NCI-H2196 treated with DMSO at 0.1 percent for 48 hours (cell line): ENCODE measurements around the gene SLC7A1.

Source experiments
- DNase-seq: peaks from one replicate; lab custom pipeline; 2025; ENCODE audit not compliant: unreplicated experiment; lab: John Stamatoyannopoulos, UW

SLC7A1 gene

DNA sequence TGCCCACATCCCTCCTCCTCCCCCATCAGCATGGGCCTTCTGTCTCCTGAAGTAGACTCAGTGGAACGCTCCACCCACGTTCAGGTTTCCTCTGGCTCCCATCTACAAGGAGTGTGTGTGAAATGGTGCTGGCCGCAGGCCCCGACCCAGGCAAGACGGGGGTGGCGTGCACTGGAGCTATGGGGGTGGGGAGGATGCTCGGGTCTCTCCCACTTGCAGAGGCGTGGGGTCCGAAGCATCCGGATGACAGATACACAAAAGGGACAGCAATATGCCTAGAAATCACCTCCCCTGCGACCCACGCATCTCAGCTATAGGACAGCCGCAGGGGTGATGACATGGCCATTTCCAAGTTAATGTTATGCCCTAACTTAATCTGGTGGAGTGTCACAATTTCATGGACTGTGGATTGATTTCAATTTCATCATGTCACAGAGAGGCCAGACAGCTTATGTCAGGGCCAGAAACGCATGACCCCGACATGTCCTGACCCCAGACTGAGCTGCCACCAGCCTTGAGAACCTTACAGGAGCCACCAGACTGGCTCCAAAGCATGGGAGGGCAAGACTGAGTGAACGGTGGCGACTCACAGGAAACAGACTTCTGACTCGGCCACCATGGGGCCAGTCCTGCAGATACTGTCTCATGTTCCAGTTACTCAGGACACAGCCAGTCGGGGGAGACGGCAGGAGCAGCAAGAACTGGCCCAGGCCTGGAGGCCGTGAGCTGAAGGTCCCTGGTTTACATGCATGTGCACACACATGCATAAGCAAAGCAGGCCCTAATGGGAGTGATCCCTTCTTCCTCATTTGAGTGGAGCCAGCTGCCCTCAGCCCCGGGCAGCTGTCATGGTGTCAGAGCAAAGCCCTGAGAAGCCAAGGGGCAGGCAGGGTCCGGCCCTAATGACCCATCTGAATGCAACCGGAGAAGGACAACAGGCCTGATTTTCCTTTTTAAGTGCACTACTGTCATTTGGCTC, 82.2 kb downstream of the SLC7A1 start:
- no peak for DNase-seq

DNA sequence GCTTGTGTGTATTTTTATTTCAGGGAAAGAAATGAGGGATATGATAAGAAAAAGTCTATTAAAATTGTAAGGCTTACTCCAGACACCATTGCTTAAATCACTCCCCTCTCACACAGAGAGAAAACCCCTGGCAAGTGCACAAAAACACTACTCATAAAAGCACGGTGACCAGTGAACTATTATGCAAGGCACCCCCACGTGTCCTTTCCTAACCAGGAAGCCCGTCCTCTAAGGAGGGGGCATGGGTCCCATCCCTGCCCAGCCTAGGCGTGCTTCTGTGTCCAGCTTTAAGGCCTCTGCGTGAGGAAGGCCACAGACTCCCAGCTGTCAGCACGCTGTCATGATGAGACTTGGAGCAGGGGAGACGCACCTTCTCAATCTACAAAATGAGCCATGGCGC, 83.5 kb downstream of the SLC7A1 start:
- DNase-seq = no peak

DNA sequence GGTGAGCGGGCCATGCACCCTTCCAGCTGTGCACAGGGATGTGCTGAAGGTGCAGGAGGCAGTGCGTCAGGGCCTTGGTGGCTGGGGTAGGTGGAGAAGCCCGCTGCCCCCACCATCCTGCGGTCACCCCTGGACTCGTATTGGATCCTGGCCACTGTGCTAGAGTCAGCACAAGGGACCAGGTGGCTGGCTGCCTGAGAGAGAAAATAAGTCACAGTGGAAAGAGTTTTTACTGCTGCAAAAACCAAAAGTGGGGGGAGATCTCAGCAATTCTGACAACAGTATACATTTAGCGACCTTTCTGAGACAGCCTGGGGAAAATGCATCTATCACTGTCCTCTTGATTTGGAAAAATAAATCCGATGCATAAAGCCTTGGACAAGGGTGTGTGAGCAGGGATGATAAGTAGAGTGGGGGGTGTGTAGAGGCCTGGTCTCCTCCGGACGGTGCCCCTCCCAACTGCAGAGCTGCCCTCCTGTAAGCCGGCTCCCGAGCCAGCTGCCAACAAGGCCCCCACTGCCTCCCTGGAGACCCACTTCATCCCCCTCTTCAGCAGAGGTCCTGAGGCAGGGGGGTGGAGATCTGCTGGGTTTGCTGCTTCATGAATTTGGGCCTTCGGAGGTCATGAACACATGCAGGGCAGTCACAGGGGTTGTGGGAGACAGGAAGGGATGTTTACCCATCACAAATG, 84.2 kb downstream of the SLC7A1 start:
- no peak for DNase-seq

DNA sequence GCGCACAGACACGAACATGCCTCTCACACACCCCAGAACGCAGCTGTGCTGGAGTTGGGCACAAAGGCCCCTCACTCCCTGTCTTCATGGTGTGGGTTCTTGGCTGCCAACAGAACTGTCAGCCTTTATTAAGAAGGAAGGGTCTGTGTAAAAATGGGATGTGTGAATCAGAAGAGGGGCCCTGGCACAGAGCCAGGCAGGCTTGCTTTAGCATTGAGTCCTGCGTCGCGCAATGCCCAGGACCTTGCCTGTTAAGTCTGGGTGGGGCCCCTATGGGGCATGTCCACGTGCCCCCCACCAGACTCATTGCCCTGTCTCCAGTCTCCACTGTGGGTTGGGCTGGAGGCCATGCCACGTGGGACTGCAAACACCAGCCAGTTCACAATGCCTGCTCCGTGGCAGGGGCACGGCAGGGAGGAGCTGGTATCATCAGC, 84.8 kb downstream of the SLC7A1 start:
- DNase-seq = no peak

DNA sequence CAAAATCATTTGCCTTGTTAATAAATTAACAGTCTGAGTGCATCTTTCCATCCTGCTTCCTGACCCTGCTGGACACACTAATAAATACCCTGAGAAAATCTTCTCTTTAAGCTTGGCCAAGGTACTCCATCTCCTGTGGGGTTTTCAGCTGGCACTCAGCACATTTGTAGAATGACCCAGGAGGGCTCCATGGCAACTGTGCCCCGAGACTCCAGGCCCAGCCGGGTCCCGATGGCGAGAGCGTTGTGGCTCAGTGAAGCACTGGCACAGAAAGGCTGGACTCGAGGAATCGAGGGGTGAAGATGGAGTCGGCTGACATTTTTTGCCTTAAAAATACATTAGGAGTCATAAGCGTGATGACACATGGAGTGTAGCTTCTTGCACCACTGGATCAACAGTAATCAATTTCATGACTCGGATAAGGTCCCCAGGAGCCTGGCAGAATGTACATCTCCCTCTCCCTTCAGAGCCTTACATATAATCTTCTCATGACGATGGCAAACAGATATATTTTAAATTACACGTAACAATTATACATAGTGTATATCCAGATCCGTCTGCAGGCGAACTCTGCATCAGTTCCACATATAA, 85.4 kb downstream of the SLC7A1 start:
- no peak for DNase-seq

DNA sequence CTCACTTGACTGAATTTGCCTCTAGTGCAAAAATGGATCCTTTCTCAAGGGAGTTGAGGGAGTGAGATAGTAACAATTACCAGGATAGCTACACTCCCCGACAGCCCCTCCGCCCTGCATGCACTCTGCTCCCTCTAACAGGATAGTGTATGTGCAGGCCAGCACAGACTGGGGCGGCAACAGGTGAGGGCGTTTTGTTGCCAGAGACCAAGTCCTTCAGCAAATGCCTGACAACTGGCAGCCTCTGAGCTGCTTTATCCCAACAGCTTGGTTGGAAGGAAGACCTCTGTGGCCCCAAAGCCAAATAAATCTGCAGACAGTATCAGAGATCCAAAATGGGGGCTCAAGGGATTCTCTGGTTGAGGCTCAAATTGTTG, 86.6 kb downstream of the SLC7A1 start:
- DNase-seq = no peak

DNA sequence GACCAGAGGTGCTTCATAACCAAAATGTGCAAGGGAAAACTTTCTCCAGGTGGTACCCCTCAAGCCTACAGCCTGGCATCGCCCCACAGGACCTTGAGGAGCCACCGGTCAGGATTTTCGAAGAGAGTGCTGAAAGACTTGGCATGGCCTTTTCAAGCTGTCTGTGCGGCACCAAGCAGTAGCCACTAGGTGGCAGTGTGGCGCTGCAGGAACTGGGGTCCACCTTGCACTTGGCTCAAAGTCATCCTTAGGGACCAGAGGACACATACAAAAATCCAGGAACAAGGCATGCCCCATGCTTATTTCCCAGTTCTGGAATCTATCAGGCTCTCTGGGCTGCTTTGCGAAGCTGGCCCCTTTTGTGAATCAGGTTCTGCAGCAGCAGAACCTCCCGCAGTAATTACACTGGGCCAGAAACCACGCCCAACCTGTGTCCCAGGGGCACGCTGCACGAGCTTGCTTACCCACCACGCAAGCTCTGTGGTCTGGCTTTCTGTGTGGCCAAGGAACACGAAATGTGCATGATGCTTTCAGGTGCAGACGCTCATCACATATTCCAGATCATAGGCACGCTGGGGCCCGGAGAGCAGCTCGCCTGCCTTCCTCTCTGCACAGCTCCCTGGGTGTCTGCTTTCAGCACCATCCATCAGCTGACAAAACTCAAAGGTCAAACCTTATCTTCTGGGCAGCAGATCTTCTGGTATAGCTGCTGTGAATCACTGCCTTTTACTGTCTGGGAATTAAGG, 87.2 kb downstream of the SLC7A1 start:
- peak; percentile 25 for DNase-seq

DNA sequence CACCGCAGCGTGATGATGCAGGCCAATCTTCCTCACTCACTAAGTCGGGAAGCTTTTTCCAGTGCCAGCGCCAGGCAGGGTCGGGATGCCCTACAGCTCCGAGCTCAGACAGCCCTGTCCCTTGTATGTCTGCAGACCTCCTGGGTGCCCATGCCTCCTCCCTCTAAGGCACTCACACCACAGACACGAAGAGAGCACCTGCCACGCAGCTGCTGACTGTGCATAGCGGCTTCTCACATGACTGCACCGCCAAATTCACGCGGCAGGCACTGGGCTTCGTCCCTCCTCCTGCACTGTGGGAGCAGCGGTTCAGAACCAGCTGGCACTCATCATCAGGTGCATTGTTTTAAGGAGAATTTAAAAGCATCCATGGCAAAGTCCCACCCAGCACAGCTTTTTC, 88.1 kb downstream of the SLC7A1 start:
- peak; percentile 20 for DNase-seq

DNA sequence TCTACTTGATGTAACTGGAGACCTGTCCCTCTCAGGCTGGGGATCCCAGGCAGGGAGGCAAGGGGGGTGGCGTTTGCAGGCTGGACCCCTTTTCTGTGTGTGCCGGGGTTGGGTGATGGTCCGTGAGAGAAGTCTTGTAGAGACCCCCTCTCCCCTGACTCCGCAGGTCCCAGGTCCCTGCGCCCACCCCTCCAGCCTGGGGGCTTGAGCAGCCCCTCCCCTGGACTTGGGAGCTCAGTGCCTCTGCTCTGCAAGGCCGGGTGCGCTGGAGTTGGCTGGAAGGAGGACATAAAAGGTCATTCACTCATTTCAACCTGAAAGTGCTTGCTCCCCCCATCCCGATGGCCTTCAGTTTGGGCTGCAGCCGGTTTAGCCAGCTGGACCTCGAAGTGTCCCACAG, 89.5 kb downstream of the SLC7A1 start:
- DNase-seq = no peak

DNA sequence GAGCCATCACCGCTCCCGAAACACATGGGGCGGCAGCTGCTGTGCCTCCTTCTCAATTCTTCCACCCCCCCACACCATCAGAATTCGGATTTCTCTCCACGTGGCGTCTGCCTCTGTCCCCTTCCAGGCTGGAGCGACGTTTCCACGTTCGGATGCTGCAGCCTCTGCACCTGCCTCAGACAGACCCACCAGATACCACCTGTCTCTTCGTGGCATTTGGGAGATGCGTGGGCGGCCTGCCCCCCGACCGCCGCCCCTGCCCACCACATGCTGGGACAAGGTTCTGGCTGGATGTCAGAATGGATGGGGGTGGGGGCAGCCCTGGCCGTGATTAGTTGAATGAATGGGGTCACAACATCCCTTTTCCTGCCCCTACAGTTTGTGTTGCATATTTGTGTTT, 90.0 kb downstream of the SLC7A1 start:
- DNase-seq = no peak

DNA sequence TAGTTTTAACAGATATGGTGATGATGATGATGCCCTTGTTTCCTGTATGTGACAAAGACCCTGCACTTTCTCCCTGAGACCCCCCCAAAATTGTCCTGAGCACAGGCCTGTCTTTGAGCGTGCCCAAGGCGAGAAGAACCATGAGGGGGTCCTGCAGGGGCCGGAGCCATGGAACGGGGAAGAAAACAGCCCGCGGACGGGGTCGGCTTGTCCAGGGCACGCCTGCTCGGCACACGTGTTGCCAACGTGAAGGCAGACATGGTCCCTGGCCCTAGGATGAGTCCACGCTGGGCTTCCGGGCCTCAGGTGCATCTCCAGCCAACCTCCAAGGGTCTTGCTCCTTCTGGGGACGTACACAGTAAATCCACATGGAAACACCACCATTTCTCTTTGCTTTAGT, 90.8 kb downstream of the SLC7A1 start:
- DNase-seq = no peak

DNA sequence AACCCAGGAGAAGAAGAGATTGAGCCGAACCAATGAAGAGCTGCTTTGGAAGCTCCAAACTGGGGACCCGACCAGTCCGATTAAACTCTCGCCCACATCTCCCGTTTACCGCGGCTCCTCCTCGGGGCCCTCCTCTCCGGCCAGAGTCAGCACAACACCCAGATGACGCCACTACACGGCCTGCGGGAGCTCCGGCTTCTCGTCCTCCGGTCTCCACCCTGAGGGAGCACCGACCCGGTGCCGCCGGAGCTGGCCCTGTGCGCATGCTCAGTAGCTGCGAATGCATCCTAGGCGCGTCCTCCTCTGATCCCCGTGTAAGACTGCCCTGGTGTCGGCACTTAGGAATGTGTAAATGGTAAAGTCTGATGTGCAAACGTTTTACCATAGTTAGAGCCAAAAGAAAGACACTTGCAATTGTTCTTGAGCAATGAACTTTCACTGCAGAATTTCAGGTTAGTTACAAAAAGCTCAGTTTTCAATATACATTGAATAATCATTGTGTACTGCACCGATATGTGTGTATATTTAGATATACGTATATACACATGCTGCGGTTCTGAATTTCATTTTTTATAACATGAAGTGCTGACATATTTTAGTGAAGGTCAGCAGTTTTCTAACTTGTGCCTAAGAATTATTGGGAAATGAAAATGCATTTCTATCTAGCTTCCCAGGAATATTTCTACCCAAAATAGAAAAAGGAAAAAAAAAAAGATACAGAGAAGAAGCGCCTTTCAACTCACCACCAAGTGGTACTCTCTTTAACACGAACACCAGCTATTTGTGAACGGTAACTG, 92.2 kb downstream of the SLC7A1 start:
- DNase-seq = no peak

DNA sequence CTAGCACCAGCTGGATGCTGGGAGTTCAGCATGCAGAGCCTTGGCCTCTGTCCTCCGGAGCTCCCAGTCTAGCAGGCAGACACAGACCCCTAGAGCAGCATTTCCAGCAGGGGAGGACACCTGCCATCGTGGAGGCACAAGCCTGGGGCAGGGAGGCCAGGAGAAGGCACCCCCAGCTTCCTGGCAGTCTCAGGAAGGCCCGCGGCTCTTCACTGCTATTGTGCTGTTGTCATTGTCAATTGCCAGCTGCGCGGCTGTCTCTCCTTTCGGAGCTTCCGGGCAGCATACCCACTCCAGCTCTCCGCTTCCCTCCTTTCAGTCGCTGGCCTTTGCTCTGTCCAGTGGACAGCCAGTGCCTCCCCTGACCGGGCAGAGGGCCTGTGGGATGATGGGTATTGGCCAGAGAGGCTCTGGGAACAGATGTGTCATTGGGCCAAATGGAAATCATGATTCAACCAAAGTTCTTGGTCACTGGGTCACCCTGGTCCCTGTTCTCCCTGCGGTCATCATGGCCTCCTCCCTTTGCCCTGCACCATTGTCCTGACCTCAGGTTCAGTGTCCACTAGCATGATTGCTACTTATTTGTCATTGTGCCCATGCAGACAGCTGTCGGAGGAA, 93.0 kb downstream of the SLC7A1 start:
- no peak for DNase-seq

DNA sequence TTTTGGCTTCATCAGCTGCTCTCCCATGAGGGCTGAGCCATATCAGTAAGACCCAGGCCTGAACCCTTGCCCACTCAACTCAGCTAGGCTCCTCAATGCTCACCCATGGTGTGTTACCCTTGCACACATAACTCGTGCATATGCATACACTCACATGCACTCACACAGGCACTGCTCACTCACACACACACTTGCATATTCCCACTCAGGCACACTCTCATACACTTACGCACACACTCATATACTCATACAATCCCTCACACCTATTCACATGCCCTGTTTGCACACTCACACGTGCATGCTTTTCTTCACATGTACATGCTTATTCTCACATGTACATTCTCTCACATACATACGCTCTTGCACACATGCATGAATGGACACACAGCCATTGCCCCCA, 93.8 kb downstream of the SLC7A1 start:
- DNase-seq = no peak

DNA sequence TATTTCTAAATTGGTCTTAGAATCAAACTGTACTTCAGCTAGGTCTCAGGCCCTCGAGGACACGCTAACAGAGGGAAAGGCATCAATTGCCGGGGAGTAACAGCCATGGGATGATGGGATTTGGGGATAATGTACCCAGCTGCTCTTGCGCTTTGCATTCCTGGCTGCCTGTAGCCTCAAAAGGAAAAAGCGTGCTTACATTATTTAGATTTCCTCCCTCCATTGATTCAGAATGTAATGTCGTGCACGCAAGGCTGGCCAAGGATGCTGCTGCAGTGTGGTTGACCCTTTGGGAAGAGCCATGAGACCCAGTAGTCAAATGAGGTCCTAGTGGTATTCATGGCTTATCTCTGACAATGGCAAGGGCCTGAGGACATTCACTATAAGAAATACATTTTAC, 95.1 kb downstream of the SLC7A1 start:
- no peak for DNase-seq

DNA sequence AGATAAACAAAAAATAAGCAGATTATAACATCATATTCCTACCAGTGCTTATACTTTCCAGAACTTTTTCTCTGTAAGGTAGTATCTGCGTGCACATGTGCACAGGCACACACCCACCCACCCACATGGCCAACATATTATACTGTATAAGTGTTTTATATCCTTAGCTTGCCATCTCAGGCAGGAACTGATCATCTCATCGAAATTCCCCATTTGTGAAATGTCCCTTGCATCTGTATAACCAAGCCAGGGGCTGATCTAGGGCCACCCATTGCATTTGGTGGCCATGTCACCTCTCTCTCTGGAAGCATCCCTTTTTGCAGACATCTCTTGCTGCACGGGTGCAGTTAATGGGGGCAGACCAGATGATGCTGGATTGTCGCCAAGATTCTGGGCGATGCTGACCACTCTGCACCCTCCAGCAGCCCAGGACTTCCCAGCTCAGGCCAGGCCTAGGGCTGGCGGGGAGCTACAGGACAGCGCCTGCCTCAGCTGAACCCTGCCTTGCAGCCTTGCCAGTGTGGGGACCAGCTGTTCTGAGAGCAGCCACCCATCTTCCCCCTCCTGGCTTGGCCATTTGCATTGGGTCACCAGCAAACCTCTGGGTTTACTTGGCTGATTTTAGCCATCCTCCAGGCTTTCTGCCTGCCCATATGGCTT, 95.9 kb downstream of the SLC7A1 start:
- no peak for DNase-seq

DNA sequence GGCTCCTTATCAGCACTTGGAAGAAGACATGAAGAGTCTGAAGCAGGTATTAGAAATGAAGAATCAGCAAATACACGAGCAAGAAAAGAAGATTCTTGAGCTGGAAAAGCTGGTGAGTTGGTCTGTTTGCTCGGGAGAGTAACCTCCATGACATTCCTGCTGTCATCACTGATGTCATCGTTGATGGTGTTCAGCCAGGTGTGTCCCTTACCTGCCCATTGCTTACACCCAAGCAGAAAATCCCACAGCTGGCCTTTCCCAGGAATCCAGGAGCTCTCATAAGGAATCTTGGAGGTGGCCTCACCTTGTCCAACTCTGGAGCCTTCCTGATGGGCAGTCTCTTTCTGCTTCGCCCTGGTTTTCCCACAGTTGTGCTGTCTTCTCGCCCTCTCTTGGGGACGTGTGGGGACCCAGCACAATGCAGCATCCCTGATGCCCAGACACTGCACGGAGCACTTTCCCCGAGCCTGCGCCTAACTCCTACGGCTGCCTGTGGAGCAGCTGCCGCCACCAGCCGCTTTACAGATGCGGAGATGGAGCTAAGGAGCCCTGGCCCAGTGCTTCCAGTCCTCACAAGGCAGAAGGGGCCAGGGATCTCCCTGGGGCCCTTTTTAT, 97.0 kb downstream of the SLC7A1 start:
- DNase-seq = no peak

DNA sequence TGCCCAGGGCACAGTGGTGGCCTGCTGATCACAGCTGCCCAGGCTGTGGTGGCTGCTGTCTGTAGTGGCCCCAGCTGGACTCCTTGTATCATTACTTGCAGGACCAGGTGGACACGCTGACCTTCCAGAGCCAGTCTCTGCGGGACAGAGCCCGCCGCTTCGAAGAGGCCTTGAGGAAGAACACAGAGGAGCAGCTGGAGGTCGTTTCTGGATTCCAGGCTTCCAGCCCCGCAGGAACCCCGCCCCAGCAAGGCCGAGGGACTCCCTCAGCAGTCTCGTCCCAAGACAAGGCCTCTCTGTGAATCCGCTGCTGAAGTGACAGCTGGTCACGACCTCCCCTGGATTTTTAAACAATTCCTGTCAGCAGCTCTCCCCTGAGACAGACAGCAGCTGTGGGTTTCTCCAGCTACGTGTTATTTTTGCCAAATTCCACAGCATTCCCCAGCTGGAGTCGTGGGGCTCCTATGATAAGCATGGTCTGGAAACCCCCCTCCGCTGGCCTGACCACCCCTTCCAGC, 98.3 kb downstream of the SLC7A1 start:
- no peak for DNase-seq

DNA sequence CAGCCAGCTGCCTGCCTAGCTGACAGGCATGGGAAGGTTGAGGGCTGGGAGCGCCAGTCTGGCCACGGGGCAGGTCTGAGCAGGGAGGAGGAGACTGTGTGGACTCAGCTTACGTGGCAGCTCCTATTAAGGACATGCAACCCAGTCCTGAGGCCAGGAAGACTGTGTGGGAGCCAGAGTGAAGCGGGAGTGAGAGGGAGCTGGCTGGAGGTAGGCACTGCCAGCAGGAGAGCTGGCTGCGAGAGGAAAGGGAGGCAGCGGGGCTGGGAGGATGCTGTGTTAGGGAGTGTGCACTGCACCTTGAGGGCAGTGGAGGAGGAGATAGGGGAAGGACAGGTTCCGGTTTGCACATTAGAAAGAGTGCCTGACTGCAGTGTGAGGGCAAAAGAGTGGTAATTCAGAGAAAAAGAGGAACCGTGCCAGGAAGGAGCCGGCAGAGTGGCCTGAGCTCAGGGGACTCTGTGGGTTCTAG, 99.2 kb downstream of the SLC7A1 start:
- DNase-seq = no peak
